ENCODE results near the gene CCDC61.

CCDC61 gene

DNA sequence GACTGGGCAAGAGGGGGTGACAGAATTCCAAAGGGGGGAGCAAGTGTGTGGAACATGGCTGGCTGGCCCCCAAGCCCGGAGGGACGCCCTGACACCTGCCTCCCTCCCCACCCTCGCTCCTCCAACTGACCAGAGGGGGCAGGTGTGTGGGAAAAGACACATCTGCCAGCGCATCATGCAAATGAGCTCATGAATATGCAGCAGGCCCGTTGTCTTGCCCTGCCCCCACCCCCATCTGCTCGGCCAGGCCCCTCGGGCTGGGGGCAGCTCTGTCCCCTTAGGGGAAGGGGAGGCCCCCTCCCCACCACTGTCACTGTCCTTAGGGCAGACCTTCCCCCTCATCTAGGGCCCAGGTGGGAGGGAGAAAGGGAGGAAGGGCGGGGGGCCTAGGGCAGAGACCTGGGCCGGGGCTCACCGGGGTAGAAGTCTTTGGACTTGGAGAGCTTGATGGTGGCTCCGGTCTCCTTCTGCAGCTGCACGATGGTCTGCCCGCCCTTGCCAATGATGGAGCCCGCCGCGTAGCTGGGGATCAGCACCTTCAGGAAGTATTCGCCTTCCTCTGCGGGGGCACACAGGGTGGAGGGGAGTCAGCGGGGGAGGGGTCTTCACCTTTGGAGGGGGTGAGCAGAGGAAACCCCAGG lies 34.6 kb upstream of the CCDC61 start:
- H3K27ac ChIP-seq = no peak overlapping the region

DNA sequence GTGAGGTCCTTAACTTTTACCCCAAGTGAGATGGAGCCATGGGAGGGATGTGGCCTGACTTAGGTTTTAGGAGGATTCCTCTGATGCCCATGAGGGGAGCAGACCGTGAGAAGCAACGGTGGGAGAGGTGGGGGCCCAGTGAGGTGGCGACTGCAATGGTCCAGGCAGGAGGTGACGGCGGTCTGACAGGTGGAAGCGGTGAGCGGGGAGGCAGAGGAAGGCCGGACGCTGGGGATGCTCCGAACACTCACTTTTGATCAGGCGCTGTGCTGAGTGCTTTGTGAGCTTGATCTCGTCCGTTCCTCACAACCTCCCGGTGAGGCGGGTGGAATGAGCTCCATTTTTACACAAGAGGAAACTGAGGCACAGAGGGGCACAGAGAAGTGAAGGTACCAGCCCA lies 33.2 kb upstream of the CCDC61 start:
- no peak for TF ChIP-seq CTCF (IDR thresholded peaks at IDR 0.05)
- intact Hi-C loops (cut with DNase I; ENCODE audit: low total_unique reads) = no loop called here
- DNase-seq = no peak
- Histone ChIP-seq H3K27me3 (peaks cover 0 to 38% of the 10 kb centered on the region in 2 donors), H3K27ac (no peak overlapping the region), H3K4me3 (no peak overlapping the region), H3K9me3 (no peaks in the 10 kb centered on the region), H3K36me3 (no peaks in the 10 kb centered on the region), H3K4me1 (no peaks in the 10 kb centered on the region)

More for the DNA sequence above, 34.6 kb upstream of the CCDC61 start:
- Histone ChIP-seq H3K27me3 (peaks cover 0 to 46% of the 10 kb centered on the region in 2 donors), H3K4me1 (no peaks in the 10 kb centered on the region), H3K9me3 (no peaks in the 10 kb centered on the region), H3K4me3 (no peak overlapping the region), H3K36me3 (no peaks in the 10 kb centered on the region)
- no peak for DNase-seq
- TF ChIP-seq CTCF (IDR thresholded peaks at IDR 0.05) = no peak
- intact Hi-C loops (cut with DNase I; ENCODE audit: low total_unique reads) = no loop called here

DNA sequence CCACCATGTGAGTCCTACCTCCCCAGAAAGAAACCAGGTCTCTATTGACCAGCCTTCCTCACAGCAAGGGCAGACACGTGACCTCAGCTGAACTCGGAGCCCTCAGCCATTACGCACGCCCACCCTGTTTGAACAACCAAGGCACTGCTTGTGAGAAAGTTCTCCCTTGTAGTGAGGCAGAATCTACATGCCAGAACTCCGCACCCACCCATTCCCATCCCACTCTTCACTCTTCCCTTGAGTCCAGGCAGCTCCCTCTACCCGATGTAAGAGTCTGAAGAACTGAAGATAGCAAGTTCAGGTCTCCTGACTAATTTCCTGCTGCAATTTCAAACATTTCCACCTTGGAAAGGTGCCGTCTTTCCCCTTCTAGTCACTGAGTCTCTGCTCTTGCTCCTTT lies 28.0 kb upstream of the CCDC61 start:
- TF ChIP-seq CTCF (IDR thresholded peaks at IDR 0.05) = no peak
- Histone ChIP-seq H3K27ac (no peak overlapping the region), H3K36me3 (no peaks in the 10 kb centered on the region), H3K4me1 (no peaks in the 10 kb centered on the region), H3K27me3 (peaks cover 0 to 51% of the 10 kb centered on the region in 2 donors), H3K4me3 (no peak overlapping the region), H3K9me3 (no peaks in the 10 kb centered on the region)
- intact Hi-C loops (cut with DNase I; ENCODE audit: low total_unique reads) = no loop called here
- no peak for DNase-seq

- Histone ChIP-seq H3K4me3 (no peak overlapping the region), H3K36me3 (no peaks in the 10 kb centered on the region), H3K4me1 (peaks cover 0 to 9% (median 5%) of the 10 kb centered on the region in 4 donors), H3K9me3 (no peaks in the 10 kb centered on the region), H3K27ac (no peak overlapping the region), H3K27me3 (peaks cover 0 to 58% of the 10 kb centered on the region in 2 donors)
- intact Hi-C loops (cut with DNase I; ENCODE audit: low total_unique reads) = no loop called here
- no peak for DNase-seq
- TF ChIP-seq CTCF (IDR thresholded peaks at IDR 0.05) = no peak
Measured at GRCh38 chr19:45968626-45969025, 26.6 kb upstream of the CCDC61 start.

- Histone ChIP-seq H3K27ac (no peak overlapping the region), H3K36me3 (no peaks in the 10 kb centered on the region), H3K27me3 (peaks cover 0 to 66% of the 10 kb centered on the region in 2 donors), H3K4me1 (peaks cover 0 to 13% (median 7%) of the 10 kb centered on the region in 4 donors), H3K9me3 (no peaks in the 10 kb centered on the region), H3K4me3 (no peak overlapping the region)
- TF ChIP-seq CTCF (IDR thresholded peaks at IDR 0.05) = no peak
- DNase-seq = no peak
- intact Hi-C loops (cut with DNase I; ENCODE audit: low total_unique reads) = no loop called here
Measured at GRCh38 chr19:45969676-45970075, 25.6 kb upstream of the CCDC61 start.

Data from tibial artery (tissue), 4 donors.